Neural progenitor cell (in vitro differentiated cells): ENCODE data around the gene PHOSPHO1. TPM values are rescaled to one million over a fixed set of nuclear protein-coding genes. Genes with fewer than 3 reads are reported as not detected.

Source experiments
- DNase-seq: peaks from one replicate; pipeline ENCODE4 v3.0.0-alpha.2; 2016; ENCODE audit warnings: low spot score
- H2AFZ ChIP-seq: fragments of 200-600 bp; sonication (generic); replicated peaks from 2 replicates; pipeline ENCODE4 v1.6.1; 2016; ENCODE audit warnings: antibody characterized with exemption
- H3F3A ChIP-seq: fragments of 200-600 bp; sonication (generic); 2 replicates; pipeline ENCODE4 v1.6.1; 2016; ENCODE audit warnings: antibody characterized with exemption, low read depth
- H3K27ac ChIP-seq: fragments of 200-600 bp; sonication (generic); 2 replicates; pipeline ENCODE4 v1.5.1; 2016; ENCODE audit warnings: mild to moderate bottlenecking
- H3K27me3 ChIP-seq: fragments of 200-600 bp; sonication (generic); 2 replicates; pipeline ENCODE4 v1.6.1; 2016; ENCODE audit warnings: mild to moderate bottlenecking, moderate library complexity
- H3K36me3 ChIP-seq: fragments of 200-600 bp; sonication (generic); 2 replicates; pipeline ENCODE4 v1.5.1; 2016
- H3K4me1 ChIP-seq: fragments of 200-600 bp; sonication (generic); 2 replicates; pipeline ENCODE4 v1.6.1; 2016; ENCODE audit warnings: mixed run types
- H3K4me2 ChIP-seq: fragments of 200-600 bp; sonication (generic); 2 replicates; pipeline ENCODE4 v1.6.1; 2016
- H3K4me3 ChIP-seq: fragments of 200-600 bp; sonication (generic); 2 replicates; pipeline ENCODE4 v1.5.1; 2016
- H3K79me2 ChIP-seq: fragments of 200-600 bp; sonication (generic); 2 replicates; pipeline ENCODE4 v1.6.1; 2016; ENCODE audit warnings: low read depth
- H3K9ac ChIP-seq: fragments of 200-600 bp; sonication (generic); 2 replicates; pipeline ENCODE4 v1.6.1; 2016
- H3K9me3 ChIP-seq: fragments of 200-600 bp; sonication (generic); 2 replicates; pipeline ENCODE4 v1.5.1; 2016; ENCODE audit warnings: low read depth
- H4K20me1 ChIP-seq: fragments of 200-600 bp; sonication (generic); 2 replicates; pipeline ENCODE4 v1.6.1; 2016; ENCODE audit warnings: low read depth
- H3K27ac Mint-ChIP-seq: 3 replicates; pipeline ENCODE4 v1.8.0; 2021; ENCODE audit warnings: mixed read lengths
- H3K27me3 Mint-ChIP-seq: 2 replicates; pipeline ENCODE4 v1.8.0; 2022; ENCODE audit warnings: low read depth, mild to moderate bottlenecking, inconsistent platforms, moderate library complexity, mixed read lengths; ENCODE audit not compliant: insufficient read depth
- H3K36me3 Mint-ChIP-seq: 3 replicates; pipeline ENCODE4 v1.8.0; 2021; ENCODE audit warnings: mixed read lengths
- H3K4me1 Mint-ChIP-seq: 3 replicates; pipeline ENCODE4 v1.8.0; 2021; ENCODE audit warnings: mixed read lengths
- H3K4me3 Mint-ChIP-seq: 3 replicates; pipeline ENCODE4 v1.8.0; 2021; ENCODE audit warnings: mild to moderate bottlenecking, moderate library complexity, mixed read lengths
- H3K9me3 Mint-ChIP-seq: 3 replicates; pipeline ENCODE4 v1.8.0; 2020; ENCODE audit warnings: mixed read lengths
- CTCF ChIP-seq: fragments of 200-600 bp; sonication (generic); IDR thresholded peaks from 2 replicates; pipeline ENCODE4 v1.5.1; 2017; ENCODE audit warnings: antibody characterized with exemption, mild to moderate bottlenecking
- EZH2 ChIP-seq: fragments of 200-600 bp; sonication (generic); IDR thresholded peaks from 2 replicates; pipeline ENCODE4 v1.6.1; 2017; ENCODE audit warnings: antibody characterized with exemption, mild to moderate bottlenecking, moderate library complexity
- EZH2phosphoT487 ChIP-seq: fragments of 200-600 bp; sonication (generic); IDR thresholded peaks from 2 replicates; pipeline ENCODE4 v1.6.1; 2017; ENCODE audit warnings: antibody characterized with exemption
- total RNA-seq: library from RNA; depleted of rRNA; stranded (reverse); fragments of >200 nt; gene quantifications from 2 replicates; pipeline ENCODE4 v1.2.3, GENCODE V29; 2015; ENCODE audit warnings: low replicate concordance

The PHOSPHO1 gene
- total RNA-seq, 1 donor from 2014 or later = not detected

DNA sequence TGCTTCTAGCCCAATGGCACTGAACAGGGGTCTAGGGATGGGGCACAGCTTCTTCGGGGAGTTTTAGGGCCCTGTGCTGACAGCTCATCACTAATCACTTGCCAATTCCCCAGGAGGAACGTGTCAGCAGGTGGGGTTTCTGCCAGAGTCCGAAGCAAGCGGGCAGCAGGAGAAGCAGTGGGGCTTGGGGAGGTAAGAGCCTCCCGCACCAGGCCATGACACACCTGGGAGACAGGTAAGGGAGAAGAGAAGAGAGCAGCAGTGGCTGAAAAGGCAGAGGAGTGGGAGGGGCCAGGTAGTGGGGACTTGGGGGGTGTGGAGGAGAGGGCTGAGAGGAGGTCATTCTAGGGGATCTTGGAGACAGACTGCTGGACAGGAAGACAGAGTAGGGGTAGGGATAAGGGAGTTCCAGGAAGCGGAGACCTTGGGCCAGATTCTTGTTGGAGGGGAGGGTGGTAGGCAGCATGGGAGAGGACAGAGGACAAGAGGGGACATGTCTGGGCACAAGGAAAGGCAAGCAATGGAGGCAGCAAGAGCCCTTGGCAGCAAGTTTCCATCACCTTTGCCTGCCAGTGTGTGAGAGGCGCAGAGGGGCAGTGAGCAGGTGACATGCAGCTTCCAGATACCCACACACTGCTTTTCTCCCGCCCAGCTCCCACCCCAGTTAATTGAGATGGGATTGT lies 4.9 kb downstream of the PHOSPHO1 start:
- Mint-ChIP-seq H3K36me3 (no peaks in the 10 kb centered on the region), H3K27me3 (peaks cover 62% of the 10 kb centered on the region)
- no peak for DNase-seq

DNA sequence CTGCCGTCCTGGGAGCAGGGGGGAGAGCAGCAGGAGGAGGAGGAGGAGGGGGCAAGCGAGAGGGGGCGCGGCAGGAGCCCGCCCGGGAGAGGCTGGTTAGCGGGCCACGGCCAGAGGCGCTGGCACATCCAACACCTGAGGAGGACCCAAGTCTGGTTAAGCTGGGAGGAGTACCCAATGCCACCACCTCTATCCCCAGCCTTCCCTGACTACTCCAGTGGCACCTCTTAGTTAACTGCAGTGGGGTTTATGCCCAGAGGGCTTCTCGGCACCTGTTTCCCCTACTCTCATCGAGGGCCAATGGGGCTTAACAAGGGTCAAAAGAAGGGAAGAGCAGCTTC lies 5.6 kb downstream of the PHOSPHO1 start:
- no peak overlapping the region for H3K27ac Mint-ChIP-seq
- peaks cover 7% of the 10 kb centered on the region for H3F3A ChIP-seq
- peak overlapping the region; percentile 80 for H3K4me2 ChIP-seq
- H4K20me1 ChIP-seq = peaks cover 9% of the 10 kb centered on the region
- H3K9ac ChIP-seq = no peak overlapping the region
- H3K36me3 Mint-ChIP-seq = no peaks in the 10 kb centered on the region
- TF ChIP-seq EZH2phosphoT487 = no peak
- H2AFZ ChIP-seq = peak overlapping the region; percentile 88
- peak overlapping the region; percentile 64 for H3K4me3 Mint-ChIP-seq
- H3K4me1 ChIP-seq = peaks cover 7% of the 10 kb centered on the region
- H3K4me1 Mint-ChIP-seq = peaks cover 16% of the 10 kb centered on the region
- peaks cover 88% of the 10 kb centered on the region for H3K27me3 ChIP-seq
- H3K27ac ChIP-seq = no peak overlapping the region
- peak overlapping the region; percentile 39 for H3K4me3 ChIP-seq
- H3K9me3 ChIP-seq = no peaks in the 10 kb centered on the region
- no peaks in the 10 kb centered on the region for H3K9me3 Mint-ChIP-seq
- H3K79me2 ChIP-seq = no peaks in the 10 kb centered on the region
- H3K27me3 Mint-ChIP-seq = peaks cover 62% of the 10 kb centered on the region
- no peak for DNase-seq
- H3K36me3 ChIP-seq = no peaks in the 10 kb centered on the region

More for the DNA sequence above, 4.9 kb downstream of the PHOSPHO1 start:
- no peak overlapping the region for H2AFZ ChIP-seq
- H3K4me2 ChIP-seq = no peak overlapping the region
- no peaks in the 10 kb centered on the region for H3K9me3 ChIP-seq
- no peak overlapping the region for H3K9ac ChIP-seq
- H3K27ac ChIP-seq = no peak overlapping the region
- no peak overlapping the region for H3K4me3 ChIP-seq
- H4K20me1 ChIP-seq = peaks cover 9% of the 10 kb centered on the region
- Mint-ChIP-seq H3K4me1 (peaks cover 16% of the 10 kb centered on the region), H3K4me3 (no peak overlapping the region), H3K9me3 (no peaks in the 10 kb centered on the region), H3K27ac (no peak overlapping the region)
- H3K4me1 ChIP-seq = peaks cover 7% of the 10 kb centered on the region
- TF ChIP-seq EZH2phosphoT487 (no peak), EZH2 (no peak), CTCF (no peak)
- H3K27me3 ChIP-seq = peaks cover 95% of the 10 kb centered on the region
- H3K79me2 ChIP-seq = no peaks in the 10 kb centered on the region
- H3K36me3 ChIP-seq = no peaks in the 10 kb centered on the region
- peaks cover 7% of the 10 kb centered on the region for H3F3A ChIP-seq

DNA sequence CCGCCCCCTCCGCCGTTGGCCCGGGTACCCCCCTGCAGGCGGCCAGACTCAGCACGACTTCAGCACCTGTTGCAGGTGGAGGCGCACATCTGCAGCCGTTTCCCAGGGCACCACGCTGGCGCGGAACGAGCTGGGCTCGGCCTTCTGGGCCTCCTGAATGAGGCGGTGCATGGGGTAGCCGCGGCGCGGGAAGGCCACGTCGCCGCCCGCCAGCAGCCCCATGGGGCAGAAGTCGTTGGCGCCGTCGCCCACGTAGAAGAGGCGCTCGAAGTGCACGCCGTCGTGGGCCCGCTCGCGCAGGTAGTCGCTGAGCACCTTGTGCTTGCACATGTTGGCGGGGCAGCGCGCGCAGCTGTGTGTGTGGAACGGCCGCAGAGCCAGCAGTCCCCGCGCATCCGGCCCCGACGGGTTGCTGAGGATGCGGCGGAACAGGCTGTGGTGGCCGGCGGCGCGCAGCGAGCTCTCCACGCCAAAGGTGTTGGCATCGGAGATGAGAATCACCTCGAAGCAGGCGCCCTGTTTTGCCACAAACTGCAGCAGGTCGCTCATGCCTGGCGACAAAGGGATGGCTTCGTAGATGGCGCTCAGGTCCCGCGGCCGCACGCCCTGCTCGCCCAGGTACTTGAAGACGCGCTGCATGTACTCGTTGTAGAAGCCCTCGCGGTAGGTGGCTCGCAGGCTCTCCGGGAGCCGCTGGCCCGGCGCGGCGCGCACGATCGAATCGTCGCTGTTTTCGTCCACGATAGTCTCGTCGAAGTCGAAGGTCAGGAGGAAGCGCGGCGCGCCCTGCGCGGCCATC lies 6.2 kb downstream of the PHOSPHO1 start:
- H3K27ac Mint-ChIP-seq = no peak overlapping the region
- H2AFZ ChIP-seq = peak overlapping the region; percentile 88

More for the DNA sequence above, 6.2 kb downstream of the PHOSPHO1 start:
- TF ChIP-seq EZH2phosphoT487 (peak; percentile 97), EZH2 (peak; percentile 98), CTCF (no peak)
- no peaks in the 10 kb centered on the region for H3K36me3 Mint-ChIP-seq
- H3K9ac ChIP-seq = no peak overlapping the region
- H3K27ac ChIP-seq = no peak overlapping the region
- no peaks in the 10 kb centered on the region for H3K9me3 Mint-ChIP-seq
- H3K4me1 ChIP-seq = peaks cover 7% of the 10 kb centered on the region
- no peaks in the 10 kb centered on the region for H3K36me3 ChIP-seq
- peaks cover 7% of the 10 kb centered on the region for H3F3A ChIP-seq
- peaks cover 13% of the 10 kb centered on the region for H3K4me1 Mint-ChIP-seq
- H3K4me3 ChIP-seq = peak overlapping the region; percentile 39
- H3K27me3 Mint-ChIP-seq = peaks cover 59% of the 10 kb centered on the region
- DNase-seq = peak; percentile 53
- peaks cover 82% of the 10 kb centered on the region for H3K27me3 ChIP-seq
- H3K4me2 ChIP-seq = peak overlapping the region; percentile 80
- H4K20me1 ChIP-seq = peaks cover 9% of the 10 kb centered on the region
- peak overlapping the region; percentile 64 for H3K4me3 Mint-ChIP-seq
- H3K79me2 ChIP-seq = no peaks in the 10 kb centered on the region
- no peaks in the 10 kb centered on the region for H3K9me3 ChIP-seq
